GM21529 (cell line): ENCODE measurements around the gene AGA.

Experiments used
- ATAC-seq: cut with Tn5 transposase; IDR thresholded peaks from one replicate; pipeline ENCODE4 v1.9.1; 2021; ENCODE audit not compliant: unreplicated experiment

The AGA gene

DNA sequence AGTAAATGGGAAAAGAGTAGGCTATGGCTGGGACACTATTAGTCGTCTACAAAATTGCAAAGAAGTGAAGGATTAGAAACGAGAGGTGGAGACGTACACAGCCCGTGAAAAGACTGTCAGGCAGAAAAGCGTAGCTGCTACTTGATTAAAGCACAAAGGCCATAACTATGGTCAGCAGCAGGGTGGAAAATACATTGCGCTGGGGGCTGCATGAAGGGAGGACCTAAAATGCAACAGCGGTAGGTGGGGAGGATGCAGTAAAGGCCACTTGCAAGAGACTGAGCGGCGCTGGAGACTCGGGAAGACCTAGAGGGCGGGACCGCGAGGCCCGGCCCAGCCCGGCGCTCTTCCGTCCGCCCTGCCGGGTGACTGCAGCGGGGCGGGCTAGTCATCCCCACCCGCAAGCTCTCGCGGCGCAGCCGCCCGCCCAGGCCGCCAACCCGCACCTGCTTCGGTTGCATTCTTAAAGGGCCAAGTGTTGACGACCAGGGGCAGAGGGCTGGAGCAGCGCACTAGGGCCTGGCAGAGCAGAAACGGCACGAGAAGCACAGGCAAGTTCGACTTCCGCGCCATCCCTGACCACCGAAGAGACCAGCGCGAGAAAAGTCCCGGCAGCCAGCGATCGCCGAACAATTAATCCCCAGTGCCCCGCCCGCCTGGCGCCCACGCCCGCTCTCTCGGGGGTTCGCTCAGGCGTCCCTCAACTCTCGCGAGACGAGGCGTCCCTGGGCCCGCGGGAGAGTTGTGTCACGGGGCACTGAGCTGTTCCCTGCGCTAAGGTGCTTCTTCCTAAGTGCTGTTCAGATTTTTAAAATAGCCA lies at the start of gene AGA:
AGA (minus strand) TSS at position 635 of the 820 bp plus-strand sequence; CDS start at position 573, 62 bp downstream.
- ATAC-seq = peak; percentile 82

DNA sequence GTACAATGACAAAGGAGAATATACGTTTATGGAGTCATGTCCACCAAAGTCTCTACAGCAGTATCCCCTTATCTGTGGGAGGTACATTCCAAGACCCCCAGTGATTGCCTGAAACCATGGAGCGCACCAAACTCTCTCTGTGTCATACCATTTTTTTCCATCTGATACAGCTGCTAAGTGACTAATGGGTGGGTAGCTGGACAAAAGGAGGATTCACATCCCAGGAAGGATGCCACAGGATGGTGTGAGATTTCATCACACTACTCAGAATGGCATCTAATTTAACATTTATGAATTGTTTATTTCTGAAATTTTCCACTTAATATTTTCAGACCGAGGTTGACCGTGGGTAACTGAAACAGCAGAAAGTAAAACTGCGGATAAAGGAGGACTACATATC lies 49.8 kb upstream of the AGA start:
- ATAC-seq = no peak

DNA sequence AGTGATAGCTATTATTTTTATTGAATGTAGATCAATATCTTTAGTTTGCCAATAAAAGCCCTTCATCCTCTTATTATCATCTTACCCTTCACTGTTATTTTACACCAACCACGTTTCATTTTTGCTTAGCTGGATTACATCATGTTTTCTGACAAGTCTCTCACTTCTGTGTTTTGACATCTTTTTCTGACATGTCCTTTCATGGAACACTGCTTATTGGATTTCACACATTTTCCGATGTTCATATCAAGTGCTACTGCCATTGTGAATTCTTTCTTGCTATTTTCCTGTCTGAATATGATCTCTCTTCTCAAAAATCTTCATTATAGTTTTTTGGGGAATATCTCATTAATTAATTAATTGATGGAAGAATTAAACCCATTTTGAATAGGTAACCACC lies 48.5 kb upstream of the AGA start:
- ATAC-seq = no peak

DNA sequence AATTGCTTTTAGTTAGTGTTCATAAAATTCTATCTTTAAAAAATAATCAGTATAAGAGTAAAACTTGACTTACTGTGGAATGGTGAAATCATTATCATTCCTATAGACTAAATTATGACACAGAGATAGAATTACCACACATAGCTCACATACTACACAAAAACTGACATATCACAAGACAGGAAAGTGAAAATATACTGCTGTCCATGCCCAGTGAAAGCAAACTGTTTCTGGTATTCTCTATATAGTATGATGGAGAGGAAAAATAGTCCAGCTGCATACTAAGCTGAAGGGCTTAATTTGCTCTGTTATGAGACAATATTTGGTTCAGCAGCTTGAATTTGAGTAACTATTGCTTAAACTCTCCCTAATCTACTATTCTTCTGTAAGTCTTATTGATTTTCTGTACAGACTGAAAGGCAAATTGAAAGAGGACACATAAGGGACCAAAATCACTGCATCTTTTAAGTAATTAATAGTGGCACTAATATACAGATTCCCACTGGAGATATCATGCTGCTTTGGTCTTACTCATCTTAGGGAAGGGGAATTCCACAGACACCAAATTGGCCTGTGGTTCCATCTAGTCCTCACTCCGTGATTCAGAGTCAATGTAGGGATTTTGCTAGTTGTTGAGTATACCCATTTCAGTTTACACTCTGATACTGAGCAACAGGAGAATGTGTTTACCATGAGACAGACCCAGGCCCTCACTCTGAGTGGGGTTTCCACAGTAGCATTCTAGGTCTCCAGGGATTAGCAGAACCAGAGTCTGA lies 47.4 kb upstream of the AGA start:
- no peak for ATAC-seq

DNA sequence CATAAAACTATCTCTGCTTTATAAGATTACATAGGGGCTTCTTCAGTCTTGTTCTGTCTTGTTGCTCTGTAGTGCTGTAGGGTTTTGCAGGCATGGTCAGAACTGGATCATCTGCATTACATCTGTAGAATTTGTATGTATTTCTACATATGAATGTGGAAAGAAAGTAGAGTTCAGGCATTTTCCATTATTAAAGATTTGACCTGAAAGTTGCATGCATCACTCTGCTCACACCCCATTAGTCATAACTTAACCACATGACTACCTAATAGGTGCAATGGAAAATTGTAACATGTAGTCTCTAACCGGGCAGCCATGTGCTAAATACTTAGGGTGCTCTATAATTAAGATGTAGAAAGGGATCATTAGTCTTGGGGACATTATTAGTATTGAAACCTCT lies 45.7 kb upstream of the AGA start:
- no peak for ATAC-seq

DNA sequence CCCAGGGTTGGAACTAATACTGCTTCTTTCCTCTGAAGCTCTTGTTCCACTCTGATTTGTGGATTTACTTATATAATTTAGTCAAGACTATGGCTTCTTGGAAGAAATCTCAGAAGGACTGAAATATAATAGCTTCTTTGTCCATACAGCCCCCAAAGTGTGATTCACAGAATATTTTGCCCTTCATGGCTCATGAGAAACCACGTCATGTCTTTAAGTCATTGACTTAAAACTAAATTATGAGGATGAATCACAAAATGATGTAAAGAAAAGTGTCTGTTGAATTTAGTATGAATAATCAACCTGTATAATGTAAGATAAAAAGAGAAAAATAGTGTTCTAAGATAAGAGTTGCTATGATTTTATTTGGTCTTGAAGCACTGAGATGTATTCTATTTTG lies 43.3 kb upstream of the AGA start:
- ATAC-seq = no peak

DNA sequence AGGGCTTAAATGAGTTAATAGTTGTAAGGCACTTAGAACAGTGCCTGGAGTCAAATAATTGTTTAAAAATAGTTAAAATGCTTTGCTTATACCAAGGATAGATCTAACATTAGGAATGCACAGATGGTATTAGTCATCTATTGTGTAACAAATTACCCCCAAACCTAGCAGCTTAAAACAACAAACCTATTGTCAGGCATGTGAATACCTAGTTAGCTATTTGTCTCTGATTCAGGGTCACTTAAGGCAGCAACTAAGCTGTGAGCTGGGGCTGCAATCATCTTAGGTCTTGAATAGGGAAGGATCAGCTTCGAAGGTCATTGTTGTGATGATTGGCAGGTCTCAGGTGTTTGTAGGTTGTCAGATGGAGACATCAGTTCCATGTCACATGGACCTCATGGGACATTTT lies 42.4 kb upstream of the AGA start:
- no peak for ATAC-seq

DNA sequence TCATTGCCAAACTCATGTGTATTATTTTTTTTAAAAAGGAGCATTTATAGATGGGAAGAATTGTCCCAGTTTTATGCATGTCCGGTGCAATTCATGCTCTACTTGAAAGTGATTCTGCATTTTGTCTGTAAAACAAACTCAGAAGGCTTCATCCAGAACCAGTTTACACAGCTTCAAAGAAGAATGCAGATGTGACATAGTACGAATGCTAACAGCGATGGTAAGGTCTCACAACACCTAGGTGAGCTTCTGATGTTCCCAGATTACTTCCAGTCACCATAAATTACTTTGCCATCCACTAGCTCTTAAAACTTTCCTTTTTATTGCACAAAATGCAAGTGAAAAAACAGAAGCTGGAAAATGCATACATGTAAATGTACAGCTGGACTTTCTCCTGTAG lies 41.5 kb upstream of the AGA start:
- no peak for ATAC-seq

DNA sequence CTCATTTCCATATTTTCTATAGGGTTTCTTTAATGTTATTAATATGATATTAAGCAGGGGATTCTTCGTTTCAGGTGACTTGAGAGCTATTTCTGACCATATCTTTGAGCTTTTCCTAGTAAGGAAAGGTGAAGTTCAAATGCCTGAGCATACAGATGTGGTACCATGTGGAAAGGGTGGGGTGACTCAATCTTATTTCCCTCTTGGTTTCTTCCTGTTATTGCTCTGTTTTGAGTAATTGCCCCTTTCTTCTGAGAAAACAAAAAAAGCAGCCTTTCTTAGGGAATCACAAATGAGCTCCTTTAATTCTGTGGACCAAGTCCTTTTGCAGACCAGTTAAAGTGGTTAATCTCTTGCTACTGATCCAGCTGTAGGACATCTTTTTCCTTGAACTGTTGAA lies 41.0 kb upstream of the AGA start:
- no peak for ATAC-seq

DNA sequence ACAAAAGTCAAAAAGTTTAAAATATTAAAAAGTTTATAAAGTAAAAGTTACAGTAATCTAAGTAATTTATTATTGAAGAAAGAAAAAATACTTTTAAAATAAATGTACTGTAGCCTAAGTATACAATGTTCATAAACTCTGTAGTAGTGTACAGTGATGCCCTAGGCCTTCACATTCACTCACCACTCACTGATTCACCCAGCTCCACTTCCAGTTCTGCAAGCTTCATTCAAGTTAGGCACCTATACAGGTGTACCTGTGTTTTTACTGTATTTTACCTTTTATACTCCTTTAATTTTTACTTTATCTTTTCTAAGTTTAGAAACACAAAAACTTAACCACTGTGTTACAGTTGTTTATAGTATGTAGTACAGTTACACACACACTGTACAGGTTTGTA lies 40.1 kb upstream of the AGA start:
- ATAC-seq = no peak

DNA sequence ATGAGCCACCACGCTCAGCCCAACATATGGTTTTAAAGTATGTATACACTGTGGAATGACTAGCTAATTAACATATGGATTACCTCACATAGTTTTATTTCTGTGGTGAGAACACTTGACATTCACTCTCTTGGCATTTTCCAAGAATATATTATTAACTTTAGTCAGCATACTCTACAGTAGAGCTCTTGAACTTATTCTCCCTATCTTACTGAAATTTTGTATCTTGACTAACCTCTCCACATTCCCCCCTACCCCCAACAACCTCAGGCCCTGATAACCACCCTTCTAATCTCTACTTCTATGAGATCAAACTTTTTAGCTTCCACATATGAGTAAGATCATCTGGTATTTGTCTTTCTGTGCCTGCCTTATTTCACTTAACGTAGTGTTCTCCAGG lies 38.6 kb upstream of the AGA start:
- ATAC-seq = no peak

DNA sequence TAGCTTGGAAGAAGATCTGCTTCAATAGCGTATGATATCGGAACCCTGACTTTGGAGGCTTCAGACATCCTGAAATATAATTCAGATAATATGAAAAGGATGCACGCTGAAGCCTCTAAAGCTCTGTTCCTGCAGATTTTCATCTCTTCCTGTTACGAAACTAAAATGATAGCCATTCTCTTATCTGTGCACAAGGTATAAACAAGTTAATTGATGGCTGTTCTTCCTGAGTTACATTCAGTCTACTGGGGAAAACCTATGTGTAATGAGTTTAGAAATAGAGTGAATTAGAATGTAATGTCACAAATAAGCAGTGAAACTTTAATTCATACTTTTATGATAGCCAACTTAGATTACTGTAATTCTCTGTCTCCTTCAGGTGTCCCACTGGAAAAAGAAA lies 36.8 kb upstream of the AGA start:
- no peak for ATAC-seq

DNA sequence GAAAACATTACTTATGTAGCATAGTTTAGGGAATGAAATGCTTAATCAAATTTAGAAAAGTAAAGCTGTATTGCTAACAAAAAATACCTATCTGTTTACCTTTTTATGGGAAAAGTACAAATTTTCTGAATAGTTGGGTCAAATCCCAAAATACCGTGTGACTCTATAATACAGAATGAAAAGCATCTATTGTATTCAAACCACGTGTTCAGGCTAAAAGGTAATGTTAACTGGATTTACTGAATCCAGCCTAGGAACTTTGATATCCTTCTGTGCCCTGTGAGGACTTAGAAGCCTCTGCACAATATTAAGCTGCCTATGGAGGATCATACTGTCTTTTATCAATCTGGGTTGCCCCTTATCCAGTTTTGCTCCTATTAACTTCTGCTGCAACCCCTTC lies 36.3 kb upstream of the AGA start:
- no peak for ATAC-seq

DNA sequence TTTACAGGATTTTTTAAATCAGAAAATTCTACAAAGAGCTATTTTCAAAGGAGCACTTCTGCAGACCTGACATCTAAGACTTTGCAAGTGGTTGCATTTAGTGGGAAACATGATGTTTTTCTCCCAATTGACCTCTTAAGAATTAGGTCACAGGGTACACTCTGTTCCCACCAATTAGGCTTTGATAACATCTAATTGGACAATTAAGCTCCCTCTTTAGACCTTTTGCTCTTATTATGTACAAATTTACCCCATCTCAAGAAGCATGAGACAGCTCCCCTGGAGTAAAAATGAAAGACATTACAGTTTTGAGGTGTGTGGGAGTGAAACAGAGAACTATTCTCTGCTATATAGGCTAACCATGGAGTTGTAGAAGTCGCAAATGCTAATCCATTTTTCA lies 31.8 kb upstream of the AGA start:
- ATAC-seq = no peak

DNA sequence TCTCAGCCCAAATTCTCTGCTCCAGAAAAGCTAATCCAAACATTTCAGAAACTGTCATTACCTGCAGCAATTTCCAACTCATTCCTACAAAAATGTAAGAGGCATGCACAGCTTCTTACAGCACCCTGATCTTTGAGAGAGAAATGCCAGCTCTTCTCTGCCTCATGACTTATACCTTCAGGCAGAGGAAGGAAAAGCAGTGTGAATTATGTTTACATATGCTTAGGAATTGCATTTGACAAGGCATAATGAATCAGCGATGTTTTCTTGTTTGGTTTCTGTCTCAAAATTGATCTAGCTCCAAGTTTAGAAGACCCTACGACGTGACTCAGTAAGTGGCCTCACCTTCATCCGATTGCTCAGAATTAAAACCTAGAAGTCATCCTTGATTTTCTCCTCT lies 21.8 kb upstream of the AGA start:
- ATAC-seq = no peak

DNA sequence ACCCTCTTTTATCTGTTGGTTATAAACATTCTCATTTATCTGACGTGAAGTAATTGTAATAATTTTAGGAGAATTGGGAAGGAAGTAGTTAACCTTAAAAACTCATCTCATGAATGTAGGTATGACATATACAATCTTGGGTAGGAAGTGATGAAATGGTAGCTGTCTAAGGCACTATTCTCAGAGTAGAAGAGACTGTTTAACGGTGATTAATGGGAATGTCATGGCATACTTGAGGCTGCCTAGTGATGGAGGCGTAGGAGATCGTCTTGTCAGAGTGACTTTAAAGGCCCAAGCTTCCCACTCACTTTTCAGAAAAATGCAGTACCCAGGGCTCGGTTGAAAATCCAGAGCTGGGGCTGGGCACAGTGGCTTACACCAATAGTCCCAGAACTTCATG lies 19.4 kb upstream of the AGA start:
- no peak for ATAC-seq

DNA sequence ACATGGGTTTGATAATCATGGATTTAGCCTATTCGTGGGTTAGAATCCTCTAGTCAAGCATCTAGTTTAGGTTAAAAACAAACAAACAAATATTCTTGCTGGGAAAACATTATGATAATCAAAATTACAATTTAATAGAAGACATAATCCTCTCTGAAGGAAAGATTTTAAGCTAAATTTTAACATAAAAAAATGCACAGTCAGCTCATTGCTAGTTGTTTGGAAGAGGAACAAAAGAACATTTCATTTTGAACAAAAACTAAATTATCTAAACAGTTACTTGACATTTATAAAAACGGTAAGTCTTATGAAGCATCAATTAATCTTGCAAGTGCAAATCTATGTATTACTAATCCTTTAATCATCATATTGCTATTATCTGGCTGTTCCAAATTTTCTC lies 18.2 kb upstream of the AGA start:
- no peak for ATAC-seq

DNA sequence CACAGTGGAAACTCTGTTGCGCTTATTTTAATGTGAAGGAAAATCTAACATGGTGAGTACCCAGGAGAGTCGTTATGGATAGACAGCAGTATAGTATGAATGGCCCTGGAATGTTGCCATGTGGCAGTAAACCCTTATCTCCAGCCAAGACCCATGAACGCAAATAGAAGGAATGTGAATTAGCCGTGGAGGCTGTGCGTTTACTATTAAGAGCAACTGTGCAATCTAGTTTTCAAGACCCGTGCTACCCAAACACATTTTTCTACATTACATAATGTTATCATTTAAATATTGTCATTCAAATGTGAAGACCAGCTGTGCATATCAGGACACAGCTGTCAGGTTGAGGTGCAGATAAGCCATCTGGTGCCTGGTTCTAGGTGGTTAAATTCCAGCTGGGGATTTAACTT lies 13.3 kb upstream of the AGA start:
- ATAC-seq = no peak

DNA sequence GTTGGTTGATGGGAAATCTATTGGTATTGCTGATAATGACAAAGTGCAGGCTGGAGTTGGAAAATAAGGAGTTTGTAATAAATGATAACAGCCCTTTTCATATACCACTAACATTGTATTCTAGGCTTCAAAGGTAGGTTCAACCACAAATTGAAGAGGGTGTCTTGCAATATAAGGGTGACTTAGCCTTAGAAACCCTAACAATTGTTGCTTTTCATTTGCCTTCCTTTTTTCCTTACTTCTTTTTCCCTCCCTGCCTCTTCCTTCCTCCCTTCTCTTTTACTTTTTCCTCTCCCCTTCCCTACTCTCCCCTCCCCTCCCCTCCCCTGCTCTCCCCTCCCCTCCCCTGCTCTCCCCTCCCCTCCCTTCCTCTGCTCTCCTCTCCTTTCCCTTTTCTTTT lies 10.9 kb upstream of the AGA start:
- no peak for ATAC-seq

DNA sequence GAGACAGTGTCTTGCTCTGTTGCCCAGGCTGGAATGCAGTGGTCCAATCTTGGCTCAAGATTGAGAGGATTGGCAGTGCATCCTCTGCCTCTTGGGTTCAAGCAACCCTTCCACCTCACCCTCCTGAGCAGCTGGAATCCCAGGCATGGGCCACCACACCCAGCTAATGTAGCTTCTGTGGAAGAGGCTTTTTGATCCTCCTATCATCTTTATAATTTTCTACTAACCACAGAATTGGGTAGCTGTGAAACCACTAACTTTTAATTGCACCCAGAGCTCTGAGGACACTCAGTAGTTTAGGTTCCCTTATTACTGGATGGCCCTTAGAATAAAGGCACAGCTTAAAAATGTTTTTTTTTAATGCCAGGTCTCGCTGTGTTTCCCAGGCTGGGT lies 8.9 kb upstream of the AGA start:
- ATAC-seq = no peak

DNA sequence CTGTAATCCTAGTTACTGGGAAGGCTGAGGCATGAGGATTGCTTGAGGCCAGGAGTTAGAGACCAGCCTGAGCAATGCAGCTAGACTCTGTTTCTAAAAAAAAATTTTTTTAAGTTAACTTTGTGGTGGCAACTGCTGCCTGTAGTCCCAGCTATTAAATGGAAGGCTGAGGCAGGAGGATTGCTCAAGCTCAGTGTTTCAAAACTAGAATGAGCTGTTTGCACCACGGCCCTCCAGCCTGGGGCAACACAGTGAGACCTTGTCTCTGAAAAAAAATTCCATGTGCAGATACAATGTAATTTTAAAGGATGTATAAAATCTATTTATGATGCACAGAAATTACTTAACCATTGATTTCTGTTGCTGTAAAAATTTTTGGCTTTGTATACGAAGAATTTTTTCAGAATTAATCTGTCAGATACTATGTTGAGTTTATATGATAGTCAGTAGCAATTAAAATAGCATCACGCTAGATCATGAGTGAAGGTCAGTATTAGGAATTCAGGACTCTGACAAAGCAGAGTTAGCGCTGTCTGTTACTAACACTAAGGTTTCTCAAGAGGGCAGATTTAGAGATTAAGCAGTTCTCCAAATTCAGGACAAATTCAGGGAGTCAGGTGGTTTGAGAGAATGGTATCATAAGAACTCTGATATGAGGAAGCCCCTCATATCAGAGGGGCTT lies 8.3 kb upstream of the AGA start:
- ATAC-seq = no peak

DNA sequence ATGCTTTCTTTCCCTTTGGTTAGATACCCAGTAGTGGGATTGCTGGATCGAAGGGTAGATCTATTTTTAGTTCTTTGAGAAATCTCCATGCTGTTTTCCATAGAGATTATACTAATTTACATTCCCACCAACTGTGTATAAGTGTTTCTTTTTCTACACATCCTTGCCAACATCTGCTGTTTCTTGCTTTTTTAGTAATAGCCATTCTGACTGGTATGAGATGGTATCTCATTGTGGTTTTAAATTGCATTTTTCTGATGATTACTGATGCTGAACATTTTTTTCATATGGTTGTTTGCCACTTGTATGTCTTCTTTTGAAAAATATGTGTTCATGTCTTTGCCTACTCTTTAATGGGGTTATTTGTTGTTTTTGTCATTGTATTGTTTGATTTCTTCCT lies 6.6 kb upstream of the AGA start:
- ATAC-seq = no peak
